Activated CD8-positive, alpha-beta memory T cell treated with anti-CD3 and anti-CD28 coated beads, Interleukin-2, amount 50 U/mL, for 1 hour (primary cell): ENCODE results near the gene CLEC6A.
"Not testable (repeated sequence)": the region's sequence is repeated elsewhere in the genome, so short reads cannot be mapped to it uniquely, and the experiment has no call there.

ENCODE experiments used
- DNase-seq: peaks from one replicate; pipeline ENCODE4 v3.0.0-alpha.2; 2020; ENCODE audit errors: extremely low read depth

CLEC6A gene

DNA sequence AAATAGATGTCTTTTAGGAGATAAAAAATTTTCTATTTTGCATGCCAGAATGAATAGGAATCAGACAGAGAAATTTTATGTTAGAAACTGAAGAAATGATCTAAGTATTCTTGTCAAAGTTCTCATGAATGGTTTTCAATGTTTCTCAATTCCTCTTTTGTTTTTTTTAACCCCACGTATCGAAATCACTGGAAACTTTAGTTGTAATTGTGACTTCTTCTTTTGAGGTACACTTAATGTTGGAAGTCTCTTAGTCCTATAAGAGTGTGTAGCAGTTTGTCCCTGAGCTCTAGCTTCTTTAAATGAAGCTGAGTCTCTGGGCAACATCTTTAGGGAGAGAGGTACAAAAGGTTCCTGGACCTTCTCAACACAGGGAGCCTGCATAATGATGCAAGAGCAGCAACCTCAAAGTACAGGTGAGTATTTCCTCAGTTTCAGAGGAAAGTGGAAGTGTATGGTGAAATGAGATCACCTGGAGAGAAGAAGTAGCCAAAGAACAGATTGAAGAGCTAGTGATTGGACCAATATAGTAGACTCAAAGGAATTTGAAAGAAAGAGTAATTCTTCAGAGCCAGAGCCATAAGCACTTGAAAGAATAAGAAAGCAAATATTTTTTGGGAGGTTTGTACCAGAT, at the start of gene CLEC6A:
Gene CLEC6A, plus strand, starts transcription at position 236 of the 634 bp plus-strand sequence. Its CDS starts 150 bp downstream, at position 386.
- DNase-seq: no peak

DNA sequence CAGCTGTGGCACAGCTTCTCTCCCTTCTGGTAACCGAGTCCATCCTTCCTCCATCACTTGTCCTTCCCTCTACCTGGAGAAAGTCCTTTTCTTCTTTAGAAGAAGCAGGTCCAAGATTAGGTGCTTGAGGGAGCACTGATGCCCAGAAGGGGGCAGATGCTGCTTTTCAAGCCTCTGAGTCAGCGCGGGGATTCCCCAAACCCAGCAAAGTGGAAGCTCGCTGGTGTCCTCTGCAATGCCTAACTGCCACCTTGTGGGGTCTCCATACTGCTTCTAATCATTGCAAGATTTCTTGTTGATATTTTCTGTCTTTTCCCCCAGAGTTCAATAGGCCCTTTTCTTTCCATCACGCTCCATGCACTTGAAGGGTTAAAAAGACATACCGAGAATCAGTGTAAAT, 36.2 kb upstream of the CLEC6A start:
- DNase-seq: not testable (repeated sequence)

DNA sequence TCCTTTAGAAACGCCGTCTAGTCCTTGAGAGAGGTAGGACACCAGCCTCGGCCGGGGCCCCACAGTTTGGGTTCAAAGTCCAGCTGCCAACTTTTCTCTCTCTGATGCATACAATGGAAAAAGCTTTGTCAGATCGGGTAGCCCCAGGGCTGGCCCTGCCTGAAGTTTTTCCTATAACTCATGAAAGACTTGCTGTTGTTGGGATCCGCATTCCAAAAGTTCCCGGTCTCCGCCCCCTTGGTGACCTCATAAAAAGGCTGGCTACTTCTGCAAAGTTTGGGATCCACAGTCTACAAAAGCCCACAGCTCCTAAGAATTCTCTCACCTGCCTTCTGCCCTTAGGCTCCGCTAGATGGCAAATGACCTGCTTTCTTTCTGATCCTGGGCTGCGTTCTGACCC, 35.3 kb upstream of the CLEC6A start:
- no peak for DNase-seq

DNA sequence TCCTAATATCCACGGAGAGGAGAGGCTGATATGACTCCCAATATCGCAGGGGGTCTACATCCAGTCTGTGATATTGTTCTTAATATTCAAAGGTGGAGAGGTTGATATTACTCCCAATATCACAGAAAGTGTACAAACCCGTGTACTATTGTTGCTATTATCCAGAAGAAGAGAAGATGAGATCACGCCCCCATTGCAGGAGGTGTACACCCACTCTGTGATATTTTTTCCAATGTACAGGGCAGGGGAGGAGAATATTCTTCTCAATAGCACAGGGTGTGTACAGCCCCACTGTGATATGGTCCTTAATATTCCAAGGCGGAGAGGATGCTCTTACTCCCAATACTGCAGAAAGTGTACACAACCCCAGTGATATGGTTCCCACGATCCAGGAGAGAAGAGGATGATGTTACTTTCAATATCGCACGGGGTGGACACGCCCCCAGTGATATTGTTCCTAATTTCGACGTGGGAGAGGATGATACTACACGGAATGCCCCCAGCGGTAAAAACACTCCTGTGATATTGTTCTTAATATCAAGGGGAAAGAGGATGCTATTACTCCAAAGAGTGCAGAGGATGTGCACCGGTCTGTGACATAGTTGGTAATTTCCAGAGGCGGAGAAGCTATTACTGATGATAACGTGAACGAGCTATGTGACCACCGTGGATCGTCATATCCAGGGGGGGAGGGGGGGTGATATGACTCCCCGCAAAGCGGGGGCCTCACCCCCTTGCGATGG, 11.1 kb upstream of the CLEC6A start:
- not testable (repeated sequence) for DNase-seq

DNA sequence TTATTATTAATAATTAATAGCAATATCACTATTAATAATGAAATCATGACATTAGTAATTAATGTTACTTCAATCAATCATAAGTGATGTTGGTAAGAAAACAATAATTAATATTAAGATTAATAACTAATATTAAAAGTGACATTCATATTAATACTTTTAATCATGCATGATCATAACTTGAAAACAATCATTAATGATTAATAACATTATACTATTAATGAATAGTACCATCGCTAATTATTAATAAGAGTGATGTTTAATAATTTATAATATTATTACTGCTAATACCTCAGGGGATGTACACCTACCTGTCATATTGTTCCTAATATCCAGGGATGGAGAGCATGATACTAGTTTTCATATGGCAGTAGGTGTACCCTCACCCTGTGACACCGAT, 10.0 kb upstream of the CLEC6A start:
- DNase-seq: no peak

DNA sequence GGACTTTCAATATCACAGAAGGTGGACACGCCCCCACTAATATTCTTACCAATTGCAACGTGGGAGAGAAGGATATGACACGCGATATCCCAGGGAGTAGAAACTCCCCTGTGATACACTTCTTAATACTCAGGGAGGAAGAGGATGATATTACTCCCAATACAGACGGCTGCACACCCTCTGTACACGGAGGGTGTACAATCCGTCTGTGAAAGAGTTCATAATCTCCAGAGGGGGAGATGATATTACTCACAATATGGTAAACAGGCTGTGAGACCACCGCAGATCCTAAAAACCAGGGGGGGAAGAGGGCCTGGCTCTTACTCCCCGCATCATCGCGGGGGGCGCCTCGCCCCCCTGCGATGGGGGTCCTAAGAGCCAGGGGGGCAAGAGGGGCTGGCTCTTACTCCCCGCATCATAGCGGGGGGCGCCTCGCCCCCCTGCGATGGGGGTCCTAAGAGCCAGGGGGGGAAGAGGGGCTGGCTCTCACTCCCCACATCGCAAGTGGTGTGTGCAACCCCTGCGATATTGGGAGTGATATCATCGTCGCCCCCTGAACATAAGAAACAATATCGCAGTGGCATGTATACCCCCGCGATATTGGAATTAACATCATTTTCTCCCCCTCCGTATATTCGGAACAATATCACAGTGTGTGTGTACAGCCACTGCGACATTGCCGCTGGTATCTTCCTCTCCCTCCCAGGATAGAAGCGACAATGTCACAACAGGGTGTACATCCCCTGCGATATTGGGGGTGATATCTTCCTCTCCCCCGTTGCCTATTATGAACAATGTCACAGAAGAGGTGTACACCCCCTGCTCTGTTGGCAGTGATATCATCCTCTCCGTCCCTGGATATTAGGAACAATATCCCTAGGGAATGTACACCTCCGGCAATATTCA, 8.9 kb upstream of the CLEC6A start:
- DNase-seq: no peak

DNA sequence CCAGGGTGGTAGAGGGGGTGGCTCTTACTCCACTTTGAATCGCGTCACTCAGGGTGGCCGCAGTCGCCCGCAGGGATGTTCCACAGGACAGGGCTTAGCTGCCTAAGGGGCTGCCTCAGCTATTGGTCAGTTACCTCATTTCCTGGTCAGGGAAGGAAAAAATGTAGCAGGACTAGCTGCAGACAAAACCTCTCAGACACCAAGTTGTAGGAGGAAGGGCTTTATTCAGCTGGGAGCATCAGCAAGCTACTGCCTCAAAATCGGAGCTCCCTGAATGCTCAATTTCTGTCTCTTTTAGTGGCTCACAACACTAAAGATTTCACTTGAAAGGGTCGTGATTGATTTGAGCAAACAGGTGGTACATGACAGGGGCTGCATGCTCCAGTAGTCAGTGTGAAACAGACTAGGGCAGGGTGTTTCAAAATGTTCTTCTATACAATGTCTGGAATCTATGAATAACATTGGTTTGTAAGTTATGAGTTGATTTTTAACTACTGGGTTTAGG, 6.4 kb upstream of the CLEC6A start:
- DNase-seq: no peak

DNA sequence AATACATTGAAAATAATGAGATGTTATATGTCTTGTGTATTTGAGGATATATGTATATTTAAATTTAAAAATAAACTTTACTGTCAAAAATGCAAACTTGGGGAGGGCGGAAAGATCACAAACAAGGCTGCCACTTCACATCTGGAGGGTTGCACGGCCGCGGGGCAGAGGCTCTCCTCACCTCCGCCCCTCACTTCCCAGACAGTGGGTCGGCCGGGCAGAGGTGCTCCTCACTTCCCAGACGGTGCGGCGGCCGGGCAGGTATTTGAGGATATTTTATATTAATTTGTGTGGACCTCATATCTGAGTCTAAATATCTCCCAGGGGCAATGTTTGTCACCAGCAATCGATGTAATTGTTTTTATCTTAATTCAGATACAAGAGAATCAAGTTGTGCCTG, 3.7 kb upstream of the CLEC6A start:
- no peak for DNase-seq

DNA sequence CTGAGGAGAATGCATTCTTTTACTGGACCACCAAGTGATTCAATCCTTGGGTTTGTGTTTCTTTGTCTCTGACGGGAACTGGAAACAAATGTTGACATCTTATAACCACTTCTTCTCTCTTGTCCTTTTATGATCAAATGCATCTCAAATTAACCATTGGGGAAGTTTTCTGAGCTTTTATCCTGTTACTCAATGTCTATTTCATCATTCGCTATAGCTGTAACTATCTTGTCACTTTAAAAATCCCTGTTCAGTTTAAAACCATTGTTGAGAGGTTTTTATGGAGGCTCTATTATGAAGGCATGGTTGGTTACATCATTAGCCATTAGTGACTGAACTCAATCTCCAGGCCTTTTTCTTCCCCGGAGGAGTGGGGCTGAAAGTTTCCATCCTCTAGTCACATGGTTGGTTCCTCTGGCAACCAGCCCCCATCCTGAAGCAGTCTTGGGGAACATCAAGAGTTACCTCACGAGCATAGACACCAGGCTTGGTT, 2.7 kb upstream of the CLEC6A start:
- no peak for DNase-seq

DNA sequence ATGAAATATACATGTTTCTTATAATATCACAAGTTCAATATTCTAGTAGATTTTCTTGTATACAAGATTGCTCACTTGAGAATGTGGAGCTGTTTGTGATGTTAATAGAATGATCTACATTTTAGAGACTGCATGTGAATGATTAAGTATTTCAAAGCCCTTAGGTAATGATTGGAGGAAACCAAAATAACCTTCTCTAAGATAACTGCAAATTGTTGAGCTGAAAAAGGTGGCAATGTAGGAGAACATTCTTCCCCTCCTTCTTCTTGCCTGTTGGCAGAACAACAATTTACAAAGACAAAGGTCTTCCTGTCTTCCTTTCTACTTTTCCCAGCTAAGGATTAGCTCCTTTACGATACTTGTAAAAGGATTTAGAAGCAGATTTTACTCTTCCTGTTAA, 2.0 kb upstream of the CLEC6A start:
- DNase-seq: no peak

DNA sequence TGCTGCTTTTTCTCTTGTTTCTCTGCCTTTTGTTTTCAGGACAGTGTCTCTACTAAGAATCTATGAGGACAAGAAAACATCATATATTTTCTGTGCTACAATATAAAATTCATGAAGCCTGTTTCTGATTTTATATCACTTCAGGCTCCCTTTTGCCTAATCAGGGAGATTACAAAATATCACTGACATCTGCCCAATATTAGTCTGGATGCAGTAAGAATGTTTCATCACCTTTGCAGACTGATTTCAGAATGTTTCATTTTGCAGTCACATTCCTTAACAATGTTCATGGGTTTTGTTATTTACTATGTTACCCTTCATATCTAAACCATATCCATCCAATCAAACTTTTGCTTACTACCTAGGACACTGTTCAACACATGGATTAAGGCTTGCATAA, 491 bp upstream of the CLEC6A start:
- DNase-seq: no peak

DNA sequence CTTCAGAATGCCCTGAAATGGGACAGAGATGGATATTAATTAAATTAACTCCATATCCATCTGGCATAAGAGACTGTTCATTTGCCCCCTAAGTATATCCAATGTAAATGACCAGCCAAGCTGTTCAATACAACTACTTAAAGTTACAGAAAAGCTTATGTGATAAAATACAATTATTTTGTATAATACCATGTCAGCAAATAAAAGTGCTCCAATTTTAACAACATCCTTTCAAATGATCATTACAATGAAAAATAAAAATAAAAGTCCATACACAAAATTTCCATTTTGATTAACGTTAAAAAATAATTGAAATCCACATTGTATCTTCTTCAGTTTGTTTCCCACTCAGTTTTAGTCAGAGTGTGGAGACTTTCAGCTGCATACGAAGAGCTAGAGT, 5.7 kb downstream of the CLEC6A start:
- no peak for DNase-seq

DNA sequence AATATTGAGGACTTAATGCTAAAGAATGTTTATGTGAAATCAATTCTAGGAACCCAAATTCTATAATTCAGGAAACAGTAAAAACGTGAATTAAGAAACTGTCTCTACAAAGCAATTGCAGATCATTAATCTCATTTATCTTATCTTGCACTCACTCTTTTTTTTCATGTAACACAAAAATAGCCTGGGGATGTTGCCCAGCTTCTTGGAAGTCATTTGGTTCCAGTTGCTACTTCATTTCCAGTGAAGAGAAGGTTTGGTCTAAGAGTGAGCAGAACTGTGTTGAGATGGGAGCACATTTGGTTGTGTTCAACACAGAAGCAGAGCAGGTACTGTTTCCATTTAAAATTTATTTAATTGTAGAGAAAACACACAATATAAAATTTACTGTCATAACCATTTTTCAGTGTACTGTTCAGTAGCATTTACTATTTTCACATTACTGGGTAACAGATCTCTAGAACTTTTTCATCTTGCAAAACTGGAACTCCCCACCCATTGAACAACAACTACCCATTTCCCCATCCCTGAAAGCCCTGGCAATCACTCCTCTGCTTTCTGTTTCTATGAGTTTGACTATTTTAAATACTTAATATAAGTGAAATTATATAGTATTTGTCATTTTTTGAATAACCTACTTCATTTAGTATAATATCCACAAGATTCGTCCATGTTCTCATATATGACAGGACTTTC, 9.7 kb downstream of the CLEC6A start:
- no peak for DNase-seq

DNA sequence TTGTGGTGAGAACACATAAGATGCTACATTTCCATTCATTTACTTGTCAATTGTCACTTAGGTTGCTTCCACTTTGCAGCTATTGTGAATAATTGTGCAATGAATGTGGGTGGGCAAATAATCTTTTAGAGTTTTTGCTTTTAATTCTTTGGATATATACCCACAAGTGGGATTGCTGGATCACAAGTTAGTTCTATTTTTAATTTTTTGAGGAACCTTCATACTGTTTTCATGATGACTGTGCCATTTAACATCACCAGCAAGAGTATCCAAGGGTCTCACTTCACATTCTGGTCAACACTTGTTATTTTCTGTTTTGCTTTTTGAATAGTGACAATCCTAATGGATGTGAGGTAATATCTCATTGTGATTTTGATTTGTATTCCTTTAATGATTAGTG, 10.5 kb downstream of the CLEC6A start:
- DNase-seq: no peak

DNA sequence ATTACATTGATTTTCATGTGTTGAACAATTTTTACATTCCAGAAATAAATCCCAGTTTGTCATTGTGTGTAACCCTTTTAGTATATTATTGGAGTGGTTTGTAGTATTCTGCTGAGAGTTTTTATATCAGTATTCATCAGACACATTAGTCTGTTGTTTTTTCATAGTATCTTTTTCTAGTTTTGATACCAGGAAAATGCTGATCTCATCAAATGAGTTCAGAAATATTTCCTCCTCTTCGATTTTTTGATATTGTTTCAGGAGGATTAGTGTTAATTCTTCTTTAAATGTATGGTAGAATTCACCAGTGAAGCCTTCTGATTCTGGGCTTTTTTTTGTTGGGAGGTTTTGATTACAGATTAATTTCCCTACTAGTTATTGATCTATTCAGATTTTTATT, 15.3 kb downstream of the CLEC6A start:
- DNase-seq: no peak

DNA sequence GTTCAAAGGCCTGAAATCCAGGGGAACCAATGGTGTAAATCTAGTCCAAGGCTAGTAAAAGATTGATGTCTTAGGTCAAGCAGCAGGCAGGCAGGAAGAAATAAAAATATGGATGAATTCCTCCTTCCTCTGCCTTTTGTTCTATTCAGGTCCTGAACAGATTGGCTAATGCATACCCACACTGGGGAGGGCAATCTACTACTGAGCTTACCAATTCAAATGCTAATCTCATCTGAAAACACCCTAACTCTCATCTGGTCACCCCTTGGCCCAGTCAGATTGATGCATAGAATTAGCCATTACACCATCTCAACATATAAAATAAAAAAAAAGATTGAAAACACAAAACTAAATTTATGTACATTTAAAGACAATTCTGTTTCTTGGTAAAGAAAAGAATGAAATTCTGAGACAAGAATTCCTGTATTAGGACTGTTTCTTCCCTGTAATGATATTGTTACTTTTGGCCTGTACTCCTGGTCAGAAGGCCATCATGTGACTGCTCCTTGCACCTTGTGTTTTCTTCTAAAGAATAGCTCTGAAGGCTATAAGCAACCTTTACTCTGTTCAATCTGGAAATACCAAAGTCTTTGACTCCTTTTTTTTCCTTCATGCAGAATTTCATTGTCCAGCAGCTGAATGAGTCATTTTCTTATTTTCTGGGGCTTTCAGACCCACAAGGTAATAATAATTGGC, 19.9 kb downstream of the CLEC6A start:
- no peak for DNase-seq

DNA sequence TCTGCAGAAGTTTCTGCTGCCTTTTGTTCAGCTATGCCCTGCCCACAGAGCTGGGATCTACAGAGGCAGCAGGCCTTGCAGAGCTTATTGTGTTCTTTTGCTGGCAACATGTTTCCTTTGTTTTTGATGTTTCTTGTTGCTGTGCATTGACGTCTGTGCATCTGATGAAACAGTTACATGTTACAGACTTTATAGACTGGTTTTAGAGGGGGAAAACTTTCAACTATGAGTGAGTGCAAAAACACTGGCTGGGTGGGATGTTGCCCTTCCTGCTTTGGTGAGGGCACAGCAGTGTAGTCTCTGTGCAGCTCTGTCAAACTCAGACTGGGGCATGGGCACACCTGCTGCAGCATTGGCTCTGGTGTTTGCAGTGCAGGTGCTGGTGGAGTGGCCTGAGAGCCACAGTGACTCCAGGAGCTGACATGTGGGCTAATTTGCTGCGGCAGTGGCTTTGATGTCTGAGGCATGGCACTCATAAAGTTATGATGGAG, 26.9 kb downstream of the CLEC6A start:
- DNase-seq: no peak

DNA sequence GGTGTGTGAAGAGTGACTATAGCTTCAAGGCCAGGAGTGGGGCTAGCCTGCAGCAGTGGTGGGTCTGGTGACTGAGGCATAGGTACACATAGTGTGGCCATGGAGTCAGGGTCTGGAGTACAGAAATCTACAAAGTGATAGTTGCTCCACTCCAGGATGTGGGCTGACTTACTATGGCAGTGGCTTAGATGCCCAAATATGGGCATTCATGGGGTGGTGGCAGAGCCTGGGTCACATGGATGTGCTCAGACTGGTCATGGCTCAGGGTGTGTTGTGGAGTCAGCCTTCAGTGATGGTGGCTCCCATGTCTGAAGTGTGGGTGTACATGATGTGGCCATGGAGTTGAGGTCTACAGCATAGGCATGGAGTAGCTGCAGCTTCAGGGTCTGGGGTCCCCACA, 27.3 kb downstream of the CLEC6A start:
- no peak for DNase-seq

DNA sequence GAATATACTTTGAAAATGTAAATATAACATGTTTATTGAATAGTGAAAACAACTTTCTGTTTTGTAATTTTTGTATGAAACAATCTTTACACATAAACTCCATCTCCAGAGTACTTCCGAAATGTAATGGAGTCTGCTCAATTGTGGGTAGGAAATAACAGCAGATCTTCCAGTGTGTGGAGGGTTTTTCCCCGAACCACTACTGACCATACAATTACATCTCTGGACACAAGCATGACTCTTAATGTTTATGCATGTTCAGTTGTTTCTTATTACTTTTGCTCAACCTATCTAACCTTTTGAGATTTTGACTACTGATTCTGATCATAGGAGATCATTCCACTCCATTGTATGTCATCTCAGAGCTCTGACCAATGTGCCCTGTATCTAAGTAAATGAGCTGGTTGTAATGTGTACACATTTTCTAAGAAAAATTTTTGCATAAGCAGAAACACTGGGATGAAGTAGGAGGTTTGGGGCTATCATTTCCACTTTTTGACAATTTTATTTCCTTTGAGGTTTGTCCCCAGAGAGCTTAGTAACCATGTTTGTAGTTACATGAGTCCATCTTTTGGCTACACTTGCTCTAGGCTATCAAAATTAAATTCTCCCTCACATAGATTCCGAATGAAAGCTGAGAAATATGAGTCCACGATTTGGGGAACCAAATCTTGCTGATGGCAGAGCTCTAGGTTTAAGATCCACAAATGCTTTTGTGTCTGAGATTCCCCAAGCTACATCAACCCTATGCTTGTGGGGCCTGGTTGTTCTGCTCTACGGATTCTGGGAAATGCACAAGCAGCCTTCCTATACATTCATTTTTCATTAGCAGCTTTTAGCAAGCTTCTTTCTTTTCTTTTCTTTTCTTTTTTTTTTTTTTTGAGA, 36.1 kb downstream of the CLEC6A start:
- DNase-seq: no peak

DNA sequence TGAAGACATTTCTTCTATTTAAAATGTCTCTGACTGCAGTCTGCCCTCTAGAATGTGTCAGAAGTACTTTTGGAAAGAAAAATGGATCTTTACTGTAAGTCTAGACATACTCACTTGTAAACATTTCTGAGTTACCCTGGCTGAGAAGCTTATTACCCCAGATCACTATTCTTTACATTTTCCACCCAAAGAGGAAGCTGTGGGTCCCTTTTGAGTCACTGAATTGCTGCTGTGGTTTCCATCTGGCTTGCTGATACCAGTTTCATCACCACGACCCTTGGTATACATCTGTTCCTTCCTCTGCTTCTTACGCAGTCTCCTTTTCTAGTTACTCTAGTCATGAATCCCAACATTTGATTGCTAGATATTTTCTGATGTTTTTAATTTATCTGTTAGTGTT, 37.3 kb downstream of the CLEC6A start:
- peak; percentile 13 for DNase-seq
